HCT116 (cell line): ENCODE results near the gene PAK1.

Experiments used
- EZH2 ChIP-seq: fragments of 200-600 bp; sonication (generic); IDR thresholded peaks from 2 replicates; pipeline ENCODE4 v1.6.1; 2017; ENCODE audit warnings: antibody characterized with exemption, mixed run types
- JUND ChIP-seq: IDR thresholded peaks from 2 replicates; pipeline ENCODE4 v1.6.1; 2012
- POLR2A ChIP-seq: IDR thresholded peaks from 2 replicates; pipeline ENCODE4 v1.7.0; 2011; ENCODE audit warnings: borderline replicate concordance; ENCODE audit not compliant: insufficient read depth, insufficient read length; ENCODE audit errors: extremely low read depth
- POLR2AphosphoS5 ChIP-seq: IDR thresholded peaks from 2 replicates; pipeline ENCODE4 v1.6.1; 2011; ENCODE audit warnings: mild to moderate bottlenecking, low read depth, low read length, moderate library complexity
- RAD21 ChIP-seq: IDR thresholded peaks from 2 replicates; pipeline ENCODE4 v1.6.1; 2012; ENCODE audit warnings: low read depth, mild to moderate bottlenecking
- SP1 ChIP-seq: IDR thresholded peaks from 2 replicates; pipeline ENCODE4 v1.6.1; 2012; ENCODE audit warnings: low read depth
- TCF7L2 ChIP-seq: IDR thresholded peaks from 2 replicates; pipeline ENCODE4 v1.7.0; 2011; ENCODE audit warnings: borderline replicate concordance, inconsistent platforms; ENCODE audit not compliant: insufficient read depth, insufficient read length; ENCODE audit errors: extremely low read depth
- ZFX ChIP-seq: fragments of 450-650 bp; IDR thresholded peaks from 2 replicates; pipeline ENCODE4 v1.6.1; 2017
- ZNF274 ChIP-seq: fragments of 200-500 bp; sonication (Bioruptor generic); IDR thresholded peaks from 2 replicates; pipeline ENCODE4 v1.6.1; 2014; ENCODE audit warnings: mild to moderate bottlenecking, low read depth, low read length, inconsistent platforms
- TF ChIP-seq, protein P1 (sequence below), 3 experiments: fragments of 200-600 bp in 1 of 3; sonication (generic) in 1 of 3; IDR thresholded peaks in 2 of 3; conservative IDR thresholded peaks in 1 of 3; 2 replicates each; pipeline ENCODE4 v1.5.1; 2012 to 2017; ENCODE audit warnings: low read depth in 2 of 3, low read length in 2 of 3, antibody characterized with exemption in 1 of 3, borderline replicate concordance in 1 of 3, control low read depth in 1 of 3, mild to moderate bottlenecking in 1 of 3, mixed read lengths in 1 of 3, mixed run types in 1 of 3, moderate library complexity in 1 of 3; ENCODE audit not compliant: insufficient read depth in 1 of 3
- TF ChIP-seq, protein P2 (sequence below): IDR thresholded peaks from 2 replicates; pipeline ENCODE4 v1.6.1; 2012; ENCODE audit warnings: low read depth
- TF ChIP-seq, protein P3 (sequence below): IDR thresholded peaks from 2 replicates; pipeline ENCODE4 v1.6.1; 2012

GRCh38 chr11:77302752-77303151 is 171.1 kb downstream of the PAK1 start:
- TF ChIP-seq, protein P1, sequence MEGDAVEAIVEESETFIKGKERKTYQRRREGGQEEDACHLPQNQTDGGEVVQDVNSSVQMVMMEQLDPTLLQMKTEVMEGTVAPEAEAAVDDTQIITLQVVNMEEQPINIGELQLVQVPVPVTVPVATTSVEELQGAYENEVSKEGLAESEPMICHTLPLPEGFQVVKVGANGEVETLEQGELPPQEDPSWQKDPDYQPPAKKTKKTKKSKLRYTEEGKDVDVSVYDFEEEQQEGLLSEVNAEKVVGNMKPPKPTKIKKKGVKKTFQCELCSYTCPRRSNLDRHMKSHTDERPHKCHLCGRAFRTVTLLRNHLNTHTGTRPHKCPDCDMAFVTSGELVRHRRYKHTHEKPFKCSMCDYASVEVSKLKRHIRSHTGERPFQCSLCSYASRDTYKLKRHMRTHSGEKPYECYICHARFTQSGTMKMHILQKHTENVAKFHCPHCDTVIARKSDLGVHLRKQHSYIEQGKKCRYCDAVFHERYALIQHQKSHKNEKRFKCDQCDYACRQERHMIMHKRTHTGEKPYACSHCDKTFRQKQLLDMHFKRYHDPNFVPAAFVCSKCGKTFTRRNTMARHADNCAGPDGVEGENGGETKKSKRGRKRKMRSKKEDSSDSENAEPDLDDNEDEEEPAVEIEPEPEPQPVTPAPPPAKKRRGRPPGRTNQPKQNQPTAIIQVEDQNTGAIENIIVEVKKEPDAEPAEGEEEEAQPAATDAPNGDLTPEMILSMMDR (IDR thresholded peaks at IDR 0.05 in 2 of 3, conservative IDR thresholded peaks at IDR 0.05 in 1 of 3; ENCODE audit: borderline replicate concordance in 1 of 3, insufficient read depth in 1 of 3, low read depth in 2 of 3, low read length in 2 of 3) = no peak
- TF ChIP-seq EZH2 (no peak), POLR2A (no peak), SP1 (no peak), POLR2AphosphoS5 (no peak), TCF7L2 (no peak), RAD21 (no peak), ZNF274 (no peak), JUND (no peak), ZFX (no peak)
- TF ChIP-seq, protein P2, sequence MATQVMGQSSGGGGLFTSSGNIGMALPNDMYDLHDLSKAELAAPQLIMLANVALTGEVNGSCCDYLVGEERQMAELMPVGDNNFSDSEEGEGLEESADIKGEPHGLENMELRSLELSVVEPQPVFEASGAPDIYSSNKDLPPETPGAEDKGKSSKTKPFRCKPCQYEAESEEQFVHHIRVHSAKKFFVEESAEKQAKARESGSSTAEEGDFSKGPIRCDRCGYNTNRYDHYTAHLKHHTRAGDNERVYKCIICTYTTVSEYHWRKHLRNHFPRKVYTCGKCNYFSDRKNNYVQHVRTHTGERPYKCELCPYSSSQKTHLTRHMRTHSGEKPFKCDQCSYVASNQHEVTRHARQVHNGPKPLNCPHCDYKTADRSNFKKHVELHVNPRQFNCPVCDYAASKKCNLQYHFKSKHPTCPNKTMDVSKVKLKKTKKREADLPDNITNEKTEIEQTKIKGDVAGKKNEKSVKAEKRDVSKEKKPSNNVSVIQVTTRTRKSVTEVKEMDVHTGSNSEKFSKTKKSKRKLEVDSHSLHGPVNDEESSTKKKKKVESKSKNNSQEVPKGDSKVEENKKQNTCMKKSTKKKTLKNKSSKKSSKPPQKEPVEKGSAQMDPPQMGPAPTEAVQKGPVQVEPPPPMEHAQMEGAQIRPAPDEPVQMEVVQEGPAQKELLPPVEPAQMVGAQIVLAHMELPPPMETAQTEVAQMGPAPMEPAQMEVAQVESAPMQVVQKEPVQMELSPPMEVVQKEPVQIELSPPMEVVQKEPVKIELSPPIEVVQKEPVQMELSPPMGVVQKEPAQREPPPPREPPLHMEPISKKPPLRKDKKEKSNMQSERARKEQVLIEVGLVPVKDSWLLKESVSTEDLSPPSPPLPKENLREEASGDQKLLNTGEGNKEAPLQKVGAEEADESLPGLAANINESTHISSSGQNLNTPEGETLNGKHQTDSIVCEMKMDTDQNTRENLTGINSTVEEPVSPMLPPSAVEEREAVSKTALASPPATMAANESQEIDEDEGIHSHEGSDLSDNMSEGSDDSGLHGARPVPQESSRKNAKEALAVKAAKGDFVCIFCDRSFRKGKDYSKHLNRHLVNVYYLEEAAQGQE = no peak
- TF ChIP-seq, protein P3, sequence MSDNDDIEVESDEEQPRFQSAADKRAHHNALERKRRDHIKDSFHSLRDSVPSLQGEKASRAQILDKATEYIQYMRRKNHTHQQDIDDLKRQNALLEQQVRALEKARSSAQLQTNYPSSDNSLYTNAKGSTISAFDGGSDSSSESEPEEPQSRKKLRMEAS = no peak
